IPS-15b (cell line): ENCODE results near the gene CLSTN2.

Source experiments
- H3K27me3 ChIP-seq: one replicate; pipeline ENCODE4 v1.6.1; 2013; ENCODE audit warnings: low read length; ENCODE audit not compliant: control insufficient read depth, insufficient read depth
- H3K36me3 ChIP-seq: one replicate; pipeline ENCODE4 v1.6.1; 2013; ENCODE audit warnings: low read length; ENCODE audit not compliant: control insufficient read depth, insufficient read depth
- H3K4me1 ChIP-seq: one replicate; pipeline ENCODE4 v1.6.1; 2013; ENCODE audit warnings: mild to moderate bottlenecking, low read length; ENCODE audit not compliant: control insufficient read depth, insufficient read depth
- H3K4me3 ChIP-seq: one replicate; pipeline ENCODE4 v1.5.1; 2013; ENCODE audit warnings: low read depth, low read length
- H3K9ac ChIP-seq: one replicate; pipeline ENCODE4 v1.6.1; 2013; ENCODE audit warnings: low read depth, mild to moderate bottlenecking, low read length
- H3K9me3 ChIP-seq: one replicate; pipeline ENCODE4 v1.6.1; 2013; ENCODE audit warnings: mild to moderate bottlenecking, low read length; ENCODE audit not compliant: control insufficient read depth, insufficient read depth

CLSTN2 gene

GRCh38 chr3:140434261-140434905, 499.4 kb downstream of the CLSTN2 start:
- Histone ChIP-seq H3K9me3 (no peaks in the 10 kb centered on the region), H3K9ac (no peak overlapping the region), H3K36me3 (no peaks in the 10 kb centered on the region), H3K4me1 (no peaks in the 10 kb centered on the region), H3K4me3 (no peak overlapping the region), H3K27me3 (no peaks in the 10 kb centered on the region)

GRCh38 chr3:140436421-140436820, 501.4 kb downstream of the CLSTN2 start:
- no peak overlapping the region for H3K4me3 ChIP-seq
- H3K9ac ChIP-seq: no peak overlapping the region
- H3K27me3 ChIP-seq: no peaks in the 10 kb centered on the region
- no peaks in the 10 kb centered on the region for H3K4me1 ChIP-seq
- H3K9me3 ChIP-seq: no peaks in the 10 kb centered on the region
- no peaks in the 10 kb centered on the region for H3K36me3 ChIP-seq

GRCh38 chr3:140438736-140439470, 503.9 kb downstream of the CLSTN2 start:
- no peaks in the 10 kb centered on the region for H3K27me3 ChIP-seq
- no peaks in the 10 kb centered on the region for H3K9me3 ChIP-seq
- no peak overlapping the region for H3K4me3 ChIP-seq
- H3K4me1 ChIP-seq: no peaks in the 10 kb centered on the region
- no peak overlapping the region for H3K9ac ChIP-seq
- H3K36me3 ChIP-seq: no peaks in the 10 kb centered on the region

- Histone ChIP-seq H3K4me3 (no peak overlapping the region), H3K36me3 (no peaks in the 10 kb centered on the region), H3K4me1 (no peaks in the 10 kb centered on the region), H3K9ac (no peak overlapping the region), H3K27me3 (no peaks in the 10 kb centered on the region), H3K9me3 (no peaks in the 10 kb centered on the region)
Measured at GRCh38 chr3:140439527-140439926, 504.5 kb downstream of the CLSTN2 start.

- Histone ChIP-seq H3K27me3 (no peaks in the 10 kb centered on the region), H3K4me1 (no peaks in the 10 kb centered on the region), H3K9ac (no peak overlapping the region), H3K9me3 (no peaks in the 10 kb centered on the region), H3K36me3 (no peaks in the 10 kb centered on the region), H3K4me3 (no peak overlapping the region)
Measured at GRCh38 chr3:140440446-140440845, 505.5 kb downstream of the CLSTN2 start.

- H3K36me3 ChIP-seq: no peaks in the 10 kb centered on the region
- H3K27me3 ChIP-seq: no peaks in the 10 kb centered on the region
- no peaks in the 10 kb centered on the region for H3K4me1 ChIP-seq
- H3K9ac ChIP-seq: no peak overlapping the region
- no peak overlapping the region for H3K4me3 ChIP-seq
- H3K9me3 ChIP-seq: no peaks in the 10 kb centered on the region
Measured at GRCh38 chr3:140441006-140441405, 506.0 kb downstream of the CLSTN2 start.

GRCh38 chr3:140442621-140443020, 507.6 kb downstream of the CLSTN2 start:
- H3K9ac ChIP-seq: no peak overlapping the region
- H3K4me3 ChIP-seq: no peak overlapping the region
- H3K9me3 ChIP-seq: no peaks in the 10 kb centered on the region
- H3K4me1 ChIP-seq: no peaks in the 10 kb centered on the region
- no peaks in the 10 kb centered on the region for H3K36me3 ChIP-seq
- no peaks in the 10 kb centered on the region for H3K27me3 ChIP-seq

- Histone ChIP-seq H3K9me3 (no peaks in the 10 kb centered on the region), H3K9ac (no peak overlapping the region), H3K4me3 (no peak overlapping the region), H3K27me3 (no peaks in the 10 kb centered on the region), H3K36me3 (no peaks in the 10 kb centered on the region), H3K4me1 (no peaks in the 10 kb centered on the region)
Measured at GRCh38 chr3:140443073-140443472, 508.1 kb downstream of the CLSTN2 start.

- H3K36me3 ChIP-seq: no peaks in the 10 kb centered on the region
- H3K4me1 ChIP-seq: no peaks in the 10 kb centered on the region
- no peaks in the 10 kb centered on the region for H3K9me3 ChIP-seq
- no peak overlapping the region for H3K9ac ChIP-seq
- no peak overlapping the region for H3K4me3 ChIP-seq
- H3K27me3 ChIP-seq: no peaks in the 10 kb centered on the region
Measured at GRCh38 chr3:140443806-140444205, 508.8 kb downstream of the CLSTN2 start.

- Histone ChIP-seq H3K4me1 (no peaks in the 10 kb centered on the region), H3K27me3 (no peaks in the 10 kb centered on the region), H3K9ac (no peak overlapping the region), H3K9me3 (no peaks in the 10 kb centered on the region), H3K4me3 (no peak overlapping the region), H3K36me3 (no peaks in the 10 kb centered on the region)
Measured at GRCh38 chr3:140446734-140447133, 511.7 kb downstream of the CLSTN2 start.

GRCh38 chr3:140447136-140447535, 512.2 kb downstream of the CLSTN2 start:
- Histone ChIP-seq H3K9me3 (no peaks in the 10 kb centered on the region), H3K4me3 (no peak overlapping the region), H3K4me1 (no peaks in the 10 kb centered on the region), H3K36me3 (no peaks in the 10 kb centered on the region), H3K9ac (no peak overlapping the region), H3K27me3 (no peaks in the 10 kb centered on the region)

- no peak overlapping the region for H3K9ac ChIP-seq
- no peaks in the 10 kb centered on the region for H3K36me3 ChIP-seq
- no peaks in the 10 kb centered on the region for H3K9me3 ChIP-seq
- no peaks in the 10 kb centered on the region for H3K4me1 ChIP-seq
- no peak overlapping the region for H3K4me3 ChIP-seq
- no peaks in the 10 kb centered on the region for H3K27me3 ChIP-seq
Measured at GRCh38 chr3:140448001-140448400, 513.0 kb downstream of the CLSTN2 start.
